GM12892 (cell line): ENCODE measurements around the gene KLF3.

Source experiments
- POLR2A ChIP-seq: IDR thresholded peaks from 2 replicates; pipeline ENCODE4 v1.6.1; 2011; ENCODE audit warnings: low read depth, low read length, control low read depth
- TAF1 ChIP-seq: IDR thresholded peaks from 2 replicates; pipeline ENCODE4 v1.6.1; 2011; ENCODE audit warnings: low read depth, mild to moderate bottlenecking, control low read depth, low read length, borderline replicate concordance

GRCh38 chr4:38691251-38692008, 27.4 kb downstream of the KLF3 start:
- TF ChIP-seq TAF1 (no peak), POLR2A (no peak)
